Kidney epithelial cell (primary cell): ENCODE measurements around the gene GATA5. TPM values are rescaled to one million over a fixed set of nuclear protein-coding genes. Genes with fewer than 3 reads are reported as not detected.

Experiments
- DNase-seq: peaks from one replicate; pipeline ENCODE4 v3.0.0-alpha.2; 2010; ENCODE audit warnings: low read depth
- H3K27me3 ChIP-seq: 2 replicates; pipeline ENCODE4 v1.6.0; 2011; ENCODE audit warnings: low read length; ENCODE audit not compliant: control insufficient read depth, insufficient read depth
- H3K36me3 ChIP-seq: 2 replicates; pipeline ENCODE4 v1.5.1; 2011; ENCODE audit warnings: low read length; ENCODE audit not compliant: control insufficient read depth, insufficient read depth
- H3K4me3 ChIP-seq: 2 replicates; pipeline ENCODE4 v1.5.1; 2011; ENCODE audit warnings: low read depth, mild to moderate bottlenecking, control low read depth, low read length
- CTCF ChIP-seq: IDR thresholded peaks from 2 replicates; pipeline ENCODE4 v1.5.1; 2011; ENCODE audit warnings: mild to moderate bottlenecking, moderate library complexity, low read length, control low read depth, inconsistent platforms; ENCODE audit not compliant: insufficient read depth, poor library complexity, severe bottlenecking
- total RNA-seq: library from RNA; depleted of rRNA; stranded (reverse); fragments of >200 nt; gene quantifications from 2 replicates; pipeline ENCODE4 v1.2.3, GENCODE V29; 2015

GATA5 gene
- total RNA-seq, 1 donor from 2014 or later = not detected

- no peak overlapping the region for H3K4me3 ChIP-seq
- H3K27me3 ChIP-seq = peaks cover 40% of the 10 kb centered on the region
- no peak for DNase-seq
- H3K36me3 ChIP-seq = no peaks in the 10 kb centered on the region
- no peak for TF ChIP-seq CTCF
Measured at GRCh38 chr20:62421716-62421990, 54.1 kb downstream of the GATA5 start.

DNA sequence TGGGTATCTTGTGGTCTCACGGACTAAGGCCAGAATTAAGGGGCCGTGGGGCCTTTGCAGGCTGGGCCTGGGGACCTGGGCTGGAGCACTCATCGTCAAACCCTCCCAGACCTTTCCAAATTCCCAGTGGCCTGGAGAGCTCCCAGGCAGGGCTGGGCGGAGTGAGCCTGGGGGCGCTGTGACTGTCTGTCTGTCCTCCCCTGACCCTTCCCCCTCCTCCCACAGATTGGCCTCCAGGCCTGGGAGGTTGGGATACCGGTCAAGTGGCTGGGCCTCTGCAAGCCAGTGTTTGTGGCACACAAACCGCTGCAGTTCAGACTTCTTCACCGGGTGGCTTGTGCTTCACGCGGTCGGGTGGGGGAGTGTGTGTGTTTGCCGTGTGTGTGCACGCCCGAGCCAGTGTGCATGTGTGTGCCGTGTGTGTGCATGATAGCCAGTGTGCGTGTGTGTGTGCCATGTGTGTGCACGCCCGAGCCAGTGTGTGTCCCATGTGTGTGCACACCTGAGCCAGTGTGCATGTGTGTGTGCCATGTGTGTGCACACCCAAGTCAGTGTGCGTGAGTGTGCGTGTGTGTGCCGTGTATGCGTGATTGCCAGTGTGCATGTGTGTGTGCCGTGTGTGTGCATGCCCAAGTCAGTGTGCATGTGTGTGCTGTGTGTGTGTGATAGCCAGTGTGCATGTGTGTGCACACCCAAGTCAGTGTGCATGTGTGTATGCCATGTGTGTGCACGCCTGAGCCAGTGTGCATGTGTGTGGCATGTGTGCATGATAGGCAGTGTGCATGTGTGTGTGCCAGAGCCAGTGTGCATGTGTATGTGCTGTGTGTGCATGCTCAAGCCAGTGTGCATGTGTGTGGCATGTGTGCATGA lies 54.7 kb downstream of the GATA5 start:
- no peak for TF ChIP-seq CTCF
- Histone ChIP-seq H3K27me3 (peaks cover 39% of the 10 kb centered on the region), H3K36me3 (no peaks in the 10 kb centered on the region), H3K4me3 (no peak overlapping the region)
- no peak for DNase-seq

- TF ChIP-seq CTCF = no peak
- DNase-seq = no peak
- no peak overlapping the region for H3K4me3 ChIP-seq
- no peaks in the 10 kb centered on the region for H3K36me3 ChIP-seq
- peaks cover 31% of the 10 kb centered on the region for H3K27me3 ChIP-seq
Measured at GRCh38 chr20:62419759-62420158, 56.0 kb downstream of the GATA5 start.

- TF ChIP-seq CTCF = no peak
- H3K27me3 ChIP-seq = peaks cover 26% of the 10 kb centered on the region
- H3K36me3 ChIP-seq = no peaks in the 10 kb centered on the region
- no peak for DNase-seq
- H3K4me3 ChIP-seq = no peak overlapping the region
Measured at GRCh38 chr20:62418709-62419487, 56.9 kb downstream of the GATA5 start.

- no peak for TF ChIP-seq CTCF
- no peak overlapping the region for H3K4me3 ChIP-seq
- no peaks in the 10 kb centered on the region for H3K36me3 ChIP-seq
- no peak for DNase-seq
- H3K27me3 ChIP-seq = peaks cover 20% of the 10 kb centered on the region
Measured at GRCh38 chr20:62417981-62418708, 57.6 kb downstream of the GATA5 start.
